ENCODE measurements around the gene AFAP1L1.
A peak's percentile ranks its signal among the peaks of the same experiment; 100 is the strongest.

The AFAP1L1 gene

GRCh38 chr5:149303210-149303609, 31.6 kb downstream of the AFAP1L1 start:
- H3K9me3 ChIP-seq (ENCODE audit: control insufficient read depth, low read length) = no peaks in the 10 kb centered on the region

GRCh38 chr5:149304195-149305078, 32.8 kb downstream of the AFAP1L1 start:
- H3K4me1 ChIP-seq (ENCODE audit: control insufficient read depth, insufficient read depth, low read length) = peaks cover 8% of the 10 kb centered on the region
- H3K9ac ChIP-seq (ENCODE audit: low read length) = no peak overlapping the region
- peaks cover 62% of the 10 kb centered on the region for H3K36me3 ChIP-seq (ENCODE audit: control insufficient read depth, insufficient read depth, low read length, severe bottlenecking)
- no peak for DNase-seq (ENCODE audit: low read depth)
- H3K27me3 ChIP-seq (replicated peaks; ENCODE audit: control insufficient read depth, insufficient read depth, low read length) = no peaks in the 10 kb centered on the region
- no peaks in the 10 kb centered on the region for H3K9me3 ChIP-seq (ENCODE audit: control insufficient read depth, low read length)
- H3K4me3 ChIP-seq (ENCODE audit: low read length) = no peak overlapping the region

More at GRCh38 chr5:149303210-149303609, 31.6 kb downstream of the AFAP1L1 start:
- Histone ChIP-seq H3K4me3 (ENCODE audit: low read length) (no peak overlapping the region), H3K9ac (ENCODE audit: low read length) (no peak overlapping the region), H3K4me1 (ENCODE audit: control insufficient read depth, insufficient read depth, low read length) (peaks cover 19% of the 10 kb centered on the region), H3K27me3 (replicated peaks; ENCODE audit: control insufficient read depth, insufficient read depth, low read length) (no peaks in the 10 kb centered on the region), H3K36me3 (ENCODE audit: control insufficient read depth, insufficient read depth, low read length, severe bottlenecking) (peaks cover 60% of the 10 kb centered on the region)
- no peak for DNase-seq (ENCODE audit: low read depth)

- Histone ChIP-seq H3K36me3 (ENCODE audit: control insufficient read depth, insufficient read depth, low read length, severe bottlenecking) (peaks cover 64% of the 10 kb centered on the region), H3K9me3 (ENCODE audit: control insufficient read depth, low read length) (no peaks in the 10 kb centered on the region), H3K9ac (ENCODE audit: low read length) (no peak overlapping the region), H3K27me3 (replicated peaks; ENCODE audit: control insufficient read depth, insufficient read depth, low read length) (no peaks in the 10 kb centered on the region), H3K4me1 (ENCODE audit: control insufficient read depth, insufficient read depth, low read length) (no peaks in the 10 kb centered on the region), H3K4me3 (ENCODE audit: low read length) (no peak overlapping the region)
- no peak for DNase-seq (ENCODE audit: low read depth)
Measured at GRCh38 chr5:149309354-149309753, 37.7 kb downstream of the AFAP1L1 start.

- no peaks in the 10 kb centered on the region for H3K4me1 ChIP-seq (ENCODE audit: control insufficient read depth, insufficient read depth, low read length)
- H3K9me3 ChIP-seq (ENCODE audit: control insufficient read depth, low read length) = no peaks in the 10 kb centered on the region
- peaks cover 52% of the 10 kb centered on the region for H3K36me3 ChIP-seq (ENCODE audit: control insufficient read depth, insufficient read depth, low read length, severe bottlenecking)
- H3K27me3 ChIP-seq (replicated peaks; ENCODE audit: control insufficient read depth, insufficient read depth, low read length) = no peaks in the 10 kb centered on the region
- H3K4me3 ChIP-seq (ENCODE audit: low read length) = no peak overlapping the region
- H3K9ac ChIP-seq (ENCODE audit: low read length) = no peak overlapping the region
- DNase-seq (ENCODE audit: low read depth) = no peak
Measured at GRCh38 chr5:149310488-149310887, 38.8 kb downstream of the AFAP1L1 start.

- DNase-seq (ENCODE audit: low read depth) = peak; percentile 13
- no peaks in the 10 kb centered on the region for H3K4me1 ChIP-seq (ENCODE audit: control insufficient read depth, insufficient read depth, low read length)
- no peak overlapping the region for H3K9ac ChIP-seq (ENCODE audit: low read length)
- H3K4me3 ChIP-seq (ENCODE audit: low read length) = no peak overlapping the region
- peaks cover 47% of the 10 kb centered on the region for H3K36me3 ChIP-seq (ENCODE audit: control insufficient read depth, insufficient read depth, low read length, severe bottlenecking)
- no peaks in the 10 kb centered on the region for H3K27me3 ChIP-seq (replicated peaks; ENCODE audit: control insufficient read depth, insufficient read depth, low read length)
- H3K9me3 ChIP-seq (ENCODE audit: control insufficient read depth, low read length) = no peaks in the 10 kb centered on the region
Measured at GRCh38 chr5:149310947-149311658, 39.4 kb downstream of the AFAP1L1 start.

- no peak overlapping the region for H3K9ac ChIP-seq (ENCODE audit: low read length)
- no peak for DNase-seq (ENCODE audit: low read depth)
- no peak overlapping the region for H3K4me3 ChIP-seq (ENCODE audit: low read length)
Measured at GRCh38 chr5:149313151-149313841, 41.6 kb downstream of the AFAP1L1 start.

GRCh38 chr5:149314571-149315111, 43.0 kb downstream of the AFAP1L1 start:
- no peak overlapping the region for H3K9ac ChIP-seq (ENCODE audit: low read length)
- H3K4me1 ChIP-seq (ENCODE audit: control insufficient read depth, insufficient read depth, low read length) = no peaks in the 10 kb centered on the region
- no peaks in the 10 kb centered on the region for H3K9me3 ChIP-seq (ENCODE audit: control insufficient read depth, low read length)
- H3K4me3 ChIP-seq (ENCODE audit: low read length) = no peak overlapping the region
- no peak for DNase-seq (ENCODE audit: low read depth)
- H3K36me3 ChIP-seq (ENCODE audit: control insufficient read depth, insufficient read depth, low read length, severe bottlenecking) = peaks cover 36% of the 10 kb centered on the region
- no peaks in the 10 kb centered on the region for H3K27me3 ChIP-seq (replicated peaks; ENCODE audit: control insufficient read depth, insufficient read depth, low read length)

More at GRCh38 chr5:149313151-149313841, 41.6 kb downstream of the AFAP1L1 start:
- Histone ChIP-seq H3K36me3 (ENCODE audit: control insufficient read depth, insufficient read depth, low read length, severe bottlenecking) (peaks cover 34% of the 10 kb centered on the region), H3K9me3 (ENCODE audit: control insufficient read depth, low read length) (no peaks in the 10 kb centered on the region), H3K4me1 (ENCODE audit: control insufficient read depth, insufficient read depth, low read length) (no peaks in the 10 kb centered on the region), H3K27me3 (replicated peaks; ENCODE audit: control insufficient read depth, insufficient read depth, low read length) (no peaks in the 10 kb centered on the region)

- no peak overlapping the region for H3K9ac ChIP-seq (ENCODE audit: low read length)
- no peak overlapping the region for H3K4me3 ChIP-seq (ENCODE audit: low read length)
- H3K36me3 ChIP-seq (ENCODE audit: control insufficient read depth, insufficient read depth, low read length, severe bottlenecking) = peaks cover 34% of the 10 kb centered on the region
- H3K27me3 ChIP-seq (replicated peaks; ENCODE audit: control insufficient read depth, insufficient read depth, low read length) = no peaks in the 10 kb centered on the region
- H3K4me1 ChIP-seq (ENCODE audit: control insufficient read depth, insufficient read depth, low read length) = peaks cover 6% of the 10 kb centered on the region
- DNase-seq (ENCODE audit: low read depth) = no peak
- no peaks in the 10 kb centered on the region for H3K9me3 ChIP-seq (ENCODE audit: control insufficient read depth, low read length)
Measured at GRCh38 chr5:149315753-149316152, 44.1 kb downstream of the AFAP1L1 start.

GRCh38 chr5:149317281-149318048, 45.8 kb downstream of the AFAP1L1 start:
- Histone ChIP-seq H3K9ac (ENCODE audit: low read length) (no peak overlapping the region), H3K9me3 (ENCODE audit: control insufficient read depth, low read length) (no peaks in the 10 kb centered on the region), H3K36me3 (ENCODE audit: control insufficient read depth, insufficient read depth, low read length, severe bottlenecking) (peaks cover 21% of the 10 kb centered on the region), H3K4me3 (ENCODE audit: low read length) (no peak overlapping the region), H3K27me3 (replicated peaks; ENCODE audit: control insufficient read depth, insufficient read depth, low read length) (no peaks in the 10 kb centered on the region), H3K4me1 (ENCODE audit: control insufficient read depth, insufficient read depth, low read length) (peaks cover 18% of the 10 kb centered on the region)
- peak; percentile 80 for DNase-seq (ENCODE audit: low read depth)

GRCh38 chr5:149319174-149319573, 47.5 kb downstream of the AFAP1L1 start:
- Histone ChIP-seq H3K27me3 (replicated peaks; ENCODE audit: control insufficient read depth, insufficient read depth, low read length) (no peaks in the 10 kb centered on the region), H3K36me3 (ENCODE audit: control insufficient read depth, insufficient read depth, low read length, severe bottlenecking) (peaks cover 14% of the 10 kb centered on the region), H3K9me3 (ENCODE audit: control insufficient read depth, low read length) (no peaks in the 10 kb centered on the region), H3K4me1 (ENCODE audit: control insufficient read depth, insufficient read depth, low read length) (peaks cover 35% of the 10 kb centered on the region), H3K4me3 (ENCODE audit: low read length) (no peak overlapping the region), H3K9ac (ENCODE audit: low read length) (no peak overlapping the region)
- no peak for DNase-seq (ENCODE audit: low read depth)
